CD4-positive, alpha-beta T cell treated with Interleukin-17A for 4 hours (primary cell): ENCODE data around the gene MAPK4.
"Not testable (repeated sequence)": the region's sequence is repeated elsewhere in the genome, so short reads cannot be mapped to it uniquely, and the experiment has no call there.

Source experiments
- DNase-seq: peaks from one replicate; pipeline ENCODE4 v3.0.0-alpha.2; 2020; ENCODE audit warnings: mixed read lengths

Gene MAPK4

GRCh38 chr18:50578030-50578429 is 18.1 kb downstream of the MAPK4 start:
- DNase-seq, result no peak

- no peak for DNase-seq
Measured at GRCh38 chr18:50578651-50579050, 18.8 kb downstream of the MAPK4 start.

GRCh38 chr18:50579061-50579774 is 19.3 kb downstream of the MAPK4 start:
- no peak for DNase-seq

GRCh38 chr18:50581517-50581916 is 21.6 kb downstream of the MAPK4 start:
- no peak for DNase-seq

GRCh38 chr18:50582500-50582899 is 22.6 kb downstream of the MAPK4 start:
- DNase-seq, result no peak

- DNase-seq, result no peak
Measured at GRCh38 chr18:50586710-50587109, 26.8 kb downstream of the MAPK4 start.

GRCh38 chr18:50590593-50590992 is 30.7 kb downstream of the MAPK4 start:
- DNase-seq, result no peak

- no peak for DNase-seq
Measured at GRCh38 chr18:50594012-50594411, 34.1 kb downstream of the MAPK4 start.

GRCh38 chr18:50594942-50595341 is 35.1 kb downstream of the MAPK4 start:
- no peak for DNase-seq

- no peak for DNase-seq
Measured at GRCh38 chr18:50602466-50602865, 42.6 kb downstream of the MAPK4 start.

- DNase-seq, result no peak
Measured at GRCh38 chr18:50606609-50607008, 46.7 kb downstream of the MAPK4 start.

- DNase-seq, result no peak
Measured at GRCh38 chr18:50607378-50607926, 47.6 kb downstream of the MAPK4 start.

GRCh38 chr18:50609171-50609570 is 49.3 kb downstream of the MAPK4 start:
- DNase-seq, result not testable (repeated sequence)

- DNase-seq, result no peak
Measured at GRCh38 chr18:50610349-50610748, 50.5 kb downstream of the MAPK4 start.

- DNase-seq, result no peak
Measured at GRCh38 chr18:50611529-50611941, 51.6 kb downstream of the MAPK4 start.

GRCh38 chr18:50614838-50615237 is 55.0 kb downstream of the MAPK4 start:
- DNase-seq, result no peak

GRCh38 chr18:50616484-50617048 is 56.7 kb downstream of the MAPK4 start:
- no peak for DNase-seq

GRCh38 chr18:50619861-50620275 is 60.0 kb downstream of the MAPK4 start:
- no peak for DNase-seq

- no peak for DNase-seq
Measured at GRCh38 chr18:50620319-50620718, 60.4 kb downstream of the MAPK4 start.

- DNase-seq, result no peak
Measured at GRCh38 chr18:50621366-50621765, 61.5 kb downstream of the MAPK4 start.

- no peak for DNase-seq
Measured at GRCh38 chr18:50622320-50622719, 62.4 kb downstream of the MAPK4 start.

GRCh38 chr18:50622865-50623393 is 63.0 kb downstream of the MAPK4 start:
- DNase-seq, result no peak

- no peak for DNase-seq
Measured at GRCh38 chr18:50623694-50624352, 63.9 kb downstream of the MAPK4 start.

GRCh38 chr18:50624981-50625380 is 65.1 kb downstream of the MAPK4 start:
- no peak for DNase-seq
